H1 (cell line): Measurements from ENCODE around the gene MICU2. TPM values are rescaled to one million over a fixed set of nuclear protein-coding genes. Genes with fewer than 3 reads are reported as not detected.

ENCODE experiments used
- CTCF ChIA-PET: fragments of 300-600 bp; sonication (Branson Sonifier 250); formaldehyde crosslinking; loops from one replicate; lab custom pipeline; 2021; ENCODE audit not compliant: partially characterized antibody; lab: Charles Lee
- POLR2A ChIA-PET: fragments of 300-600 bp; sonication (Branson Sonifier 250); formaldehyde crosslinking; loops from one replicate; lab custom pipeline; 2021; ENCODE audit warnings: inconsistent platforms; ENCODE audit not compliant: partially characterized antibody; lab: Charles Lee
- DNase-seq, 2 experiments: peaks; one replicate each; pipeline versions ENCODE4 v3.0.0 to v3.0.0-alpha.2; 2010 to 2022; ENCODE audit warnings: low spot score in 2 of 2, low read depth in 1 of 2, mixed read lengths in 1 of 2
- FAIRE-seq: peaks from 2 replicates; lab custom pipeline; 2011; peaks lifted over from hg19 to GRCh38; lab: Jason Lieb, UNC
- H2AFZ ChIP-seq: 2 replicates; pipeline ENCODE4 v1.8.1; 2012; ENCODE audit warnings: low read length, inconsistent platforms
- H2AK5ac ChIP-seq: 2 replicates; pipeline ENCODE4 v1.6.1; 2013; ENCODE audit warnings: low read depth, low read length
- H2BK120ac ChIP-seq: replicated peaks from 2 replicates; pipeline ENCODE3; 2013; ENCODE audit warnings: low read depth, low read length, inconsistent platforms
- H2BK12ac ChIP-seq: 2 replicates; pipeline ENCODE4 v1.6.1; 2013; ENCODE audit warnings: low read depth, low read length
- H2BK15ac ChIP-seq: 2 replicates; pipeline ENCODE4 v1.6.1; 2013; ENCODE audit warnings: low read length
- H2BK20ac ChIP-seq: 2 replicates; pipeline ENCODE4 v1.6.1; 2013; ENCODE audit warnings: low read length
- H2BK5ac ChIP-seq: 2 replicates; pipeline ENCODE4 v1.6.1; 2013; ENCODE audit warnings: low read depth, low read length
- H3K14ac ChIP-seq: 2 replicates; pipeline ENCODE4 v1.6.1; 2013; ENCODE audit warnings: inconsistent platforms; ENCODE audit not compliant: insufficient read length
- H3K18ac ChIP-seq: 2 replicates; pipeline ENCODE4 v1.6.1; 2013; ENCODE audit warnings: low read length; ENCODE audit errors: extremely low read depth
- H3K23ac ChIP-seq: 2 replicates; pipeline ENCODE4 v1.6.1; 2013; ENCODE audit warnings: inconsistent platforms; ENCODE audit not compliant: insufficient read length
- H3K23me2 ChIP-seq: 2 replicates; pipeline ENCODE4 v1.6.1; 2013; ENCODE audit warnings: low read depth, low read length
- H3K27ac ChIP-seq: 2 replicates; pipeline ENCODE4 v1.6.1; 2011; ENCODE audit warnings: low read depth, low read length, inconsistent platforms
- H3K27me3 ChIP-seq, 4 experiments: replicated peaks in 1 of 4; 1 replicate in 1 of 4; 2 replicates in 3 of 4; pipeline versions ENCODE4 v1.6.1 to v1.8.1; 2011 to 2013; ENCODE audit warnings: low read length in 3 of 4, mild to moderate bottlenecking in 3 of 4, inconsistent platforms in 2 of 4, mixed read lengths in 2 of 4, moderate library complexity in 1 of 4; ENCODE audit not compliant: control insufficient read depth in 3 of 4, insufficient read depth in 3 of 4; ENCODE audit errors: extremely low read depth in 1 of 4
- H3K36me3 ChIP-seq, 4 experiments: 2 replicates each; pipeline versions ENCODE4 v1.6.1 to v1.8.1; 2011 to 2013; ENCODE audit warnings: mild to moderate bottlenecking in 4 of 4, low read length in 3 of 4, moderate library complexity in 2 of 4, control low read depth in 1 of 4, inconsistent platforms in 1 of 4; ENCODE audit not compliant: insufficient read depth in 4 of 4, control insufficient read depth in 2 of 4
- H3K4ac ChIP-seq: replicated peaks from 2 replicates; pipeline ENCODE3; 2013; ENCODE audit warnings: low read length, low read depth, mixed read lengths, inconsistent platforms; ENCODE audit not compliant: insufficient read length
- H3K4me1 ChIP-seq, 4 experiments: replicated peaks in 1 of 4; 1 replicate in 1 of 4; 2 replicates in 3 of 4; pipeline versions ENCODE4 v1.6.1 to v1.8.1; 2011 to 2013; ENCODE audit warnings: low read length in 3 of 4, inconsistent platforms in 2 of 4, mixed read lengths in 1 of 4; ENCODE audit not compliant: insufficient read depth in 4 of 4, control insufficient read depth in 3 of 4
- H3K4me2 ChIP-seq, 2 experiments: 2 replicates each; pipeline versions ENCODE4 v1.6.1 to v1.8.1; 2011 to 2013; ENCODE audit warnings: low read depth in 2 of 2, low read length in 2 of 2, control low read depth in 1 of 2, inconsistent platforms in 1 of 2, mild to moderate bottlenecking in 1 of 2; ENCODE audit not compliant: insufficient read depth in 1 of 2
- H3K4me3 ChIP-seq, 4 experiments: fragments of 200-600, 300-600 bp in 1 of 4; sonication (generic), shearing (Covaris generic), sonication (Bioruptor Twin) in 1 of 4; 2 replicates each; pipeline versions ENCODE4 v1.5.1 to v1.8.1; 2011 to 2016; ENCODE audit warnings: low read length in 4 of 4, low read depth in 3 of 4, control low read depth in 2 of 4, inconsistent platforms in 2 of 4, mild to moderate bottlenecking in 2 of 4, mixed read lengths in 1 of 4, moderate library complexity in 1 of 4; ENCODE audit not compliant: insufficient read depth in 2 of 4; ENCODE audit errors: extremely low read depth in 1 of 4
- H3K56ac ChIP-seq: replicated peaks from 2 replicates; pipeline ENCODE3; 2013; ENCODE audit warnings: low read depth, mild to moderate bottlenecking, mixed read lengths, low read length, inconsistent platforms; ENCODE audit not compliant: insufficient read length
- H3K79me1 ChIP-seq: 2 replicates; pipeline ENCODE4 v1.6.1; 2013; ENCODE audit warnings: low read depth, low read length, control low read depth
- H3K79me2 ChIP-seq, 2 experiments: 2 replicates each; pipeline versions ENCODE4 v1.6.1 to v1.8.1; 2012 to 2013; ENCODE audit warnings: low read length in 2 of 2, mild to moderate bottlenecking in 2 of 2, inconsistent platforms in 1 of 2; ENCODE audit not compliant: insufficient read depth in 2 of 2, control insufficient read depth in 1 of 2
- H3K9ac ChIP-seq, 4 experiments: replicated peaks in 1 of 4; 1 replicate in 1 of 4; 2 replicates in 3 of 4; pipeline versions ENCODE4 v1.6.1 to v1.8.1; 2011 to 2013; ENCODE audit warnings: low read depth in 3 of 4, low read length in 3 of 4, control low read depth in 2 of 4, mild to moderate bottlenecking in 2 of 4, moderate library complexity in 2 of 4, inconsistent platforms in 1 of 4; ENCODE audit errors: extremely low read depth in 1 of 4
- H3K9me3 ChIP-seq, 2 experiments: 2 replicates each; pipeline versions ENCODE4 v1.6.1 to v1.8.1; 2012 to 2013; ENCODE audit warnings: mild to moderate bottlenecking in 2 of 2, moderate library complexity in 2 of 2, control low read depth in 1 of 2, inconsistent platforms in 1 of 2, low read depth in 1 of 2, low read length in 1 of 2, mixed read lengths in 1 of 2; ENCODE audit not compliant: insufficient read depth in 2 of 2
- H4K20me1 ChIP-seq, 2 experiments: replicated peaks in 1 of 2; 2 replicates each; pipeline versions ENCODE3 to v1.8.1; 2011 to 2013; ENCODE audit warnings: inconsistent platforms in 2 of 2, low read length in 2 of 2, mild to moderate bottlenecking in 1 of 2; ENCODE audit not compliant: insufficient read depth in 2 of 2, control insufficient read depth in 1 of 2
- H4K5ac ChIP-seq: 2 replicates; pipeline ENCODE4 v1.6.1; 2013; ENCODE audit warnings: low read length, low read depth, mixed read lengths, inconsistent platforms; ENCODE audit not compliant: insufficient read length
- H4K8ac ChIP-seq: 2 replicates; pipeline ENCODE4 v1.8.0; 2013; ENCODE audit warnings: mild to moderate bottlenecking, moderate library complexity, low read length, inconsistent platforms; ENCODE audit not compliant: insufficient read depth; ENCODE audit errors: extremely low read depth
- H4K91ac ChIP-seq: replicated peaks from 2 replicates; pipeline ENCODE3; 2013; ENCODE audit warnings: low read length, mixed read lengths, inconsistent platforms; ENCODE audit not compliant: insufficient read length
- HDAC2 ChIP-seq, 2 experiments: fragments of 300-600 bp in 1 of 2; sonication (generic) in 1 of 2; IDR thresholded peaks; 2 replicates each; pipeline ENCODE4 v1.6.1; 2011 to 2012; ENCODE audit warnings: low read depth in 2 of 2, low read length in 2 of 2, mild to moderate bottlenecking in 2 of 2, moderate library complexity in 2 of 2, borderline replicate concordance in 1 of 2, inconsistent platforms in 1 of 2
- HDAC6 ChIP-seq: IDR thresholded peaks from one replicate; pipeline ENCODE4 v1.7.1; 2012; ENCODE audit warnings: low read depth, mild to moderate bottlenecking, inconsistent platforms, low read length, moderate library complexity
- KDM4A ChIP-seq: IDR thresholded peaks from one replicate; pipeline ENCODE4 v1.7.1; 2012; ENCODE audit warnings: low read depth, mild to moderate bottlenecking, moderate library complexity, low read length, inconsistent platforms; ENCODE audit not compliant: severe bottlenecking
- TAF1 ChIP-seq: IDR thresholded peaks from 2 replicates; pipeline ENCODE4 v1.6.1; 2011; ENCODE audit warnings: mild to moderate bottlenecking, low read depth, low read length
- TCF12 ChIP-seq: IDR thresholded peaks from 2 replicates; pipeline ENCODE4 v1.6.1; 2011; ENCODE audit warnings: low read depth, mild to moderate bottlenecking, low read length
- TEAD4 ChIP-seq: IDR thresholded peaks from 2 replicates; pipeline ENCODE4 v1.6.1; 2012; ENCODE audit warnings: low read depth, low read length, inconsistent platforms, mixed read lengths
- WGBS, 2 experiments: shearing (Covaris generic) in 1 of 2; methylation state at CpG; one replicate each; pipeline versions ENCODE4 v1.1.6 to v1.1.7; 2013 to 2015; ENCODE audit warnings: low lambda C conversion rate in 2 of 2, mixed read lengths in 2 of 2, inconsistent platforms in 1 of 2, low coverage in 1 of 2, missing lambda C conversion rate in 1 of 2; ENCODE audit not compliant: insufficient replicate concordance in 2 of 2, insufficient coverage in 1 of 2, insufficient read length in 1 of 2; ENCODE audit errors: extremely low coverage in 1 of 2, missing lambda C conversion rate in 1 of 2; 5-methylcytosine and 5-hydroxymethylcytosine counted together
- polyA plus RNA-seq, 7 experiments: library from polyadenylated mRNA; depleted of rRNA in 3 of 7; stranded (reverse) in 5 of 7; unstranded in 2 of 7; fragments of >200 nt in 5 of 7; fragments of 200-250 nt in 2 of 7; gene quantifications; 1 replicate in 5 of 7; 2 replicates in 1 of 7; 4 replicates in 1 of 7; pipeline versions ENCODE4 v1.2.1 to v1.2.3, GENCODE V29; 2011 to 2013; ENCODE audit warnings: missing spikeins in 2 of 7, mixed read lengths in 2 of 7
- total RNA-seq: library from RNA; stranded (reverse); fragmentation: NEBNext Ultra II Directional; extraction: Animal tissue kit (Norgen Biotek cat#: 25700); gene quantifications from 2 replicates; pipeline ENCODE4 v1.2.1, GENCODE V29; 2021

MICU2 gene
- total and polyA plus RNA-seq, 2 of the 8 experiments (the other 6 are each of a cell fraction or from before 2014, with no cell fraction given), result 34.6 to 36.5 TPM

GRCh38 chr13:21531455-21531854 is 72.5 kb downstream of the MICU2 start:
- POLR2A ChIA-PET, result interaction anchor here (1.3 kb wide), 1 partner anchor 9 kb away, joined by 3 read pairs; no protein-coding TSS in a partner anchor
- H2AK5ac ChIP-seq, result no peak overlapping the region

More at GRCh38 chr13:21531455-21531854, 72.5 kb downstream of the MICU2 start:
- Histone ChIP-seq H3K9ac (no peak overlapping the region), H3K4me1 (no peaks in the 10 kb centered on the region), H2BK120ac (no peak overlapping the region), H3K23ac (no peak overlapping the region), H4K5ac (no peak overlapping the region), H4K8ac (no peak overlapping the region), H2BK15ac (no peak overlapping the region), H3K23me2 (no peaks in the 10 kb centered on the region), H3K14ac (no peak overlapping the region), H3K79me1 (no peaks in the 10 kb centered on the region), H4K91ac (no peak overlapping the region), H3K9me3 (no peaks in the 10 kb centered on the region), H3K4ac (no peak overlapping the region), H2BK5ac (no peak overlapping the region), H2AFZ (no peak overlapping the region), H3K4me2 (no peak overlapping the region), H3K27ac (no peak overlapping the region), H3K79me2 (no peaks in the 10 kb centered on the region), H2BK12ac (no peak overlapping the region), H3K56ac (no peak overlapping the region), H2BK20ac (no peak overlapping the region), H3K27me3 (no peaks in the 10 kb centered on the region), H4K20me1 (no peaks in the 10 kb centered on the region), H3K4me3 (no peak overlapping the region), H3K36me3 (no peaks in the 10 kb centered on the region), H3K18ac (no peak overlapping the region)
- TF ChIP-seq HDAC6 (no peak), TAF1 (no peak), HDAC2 (IDR thresholded peaks at IDR 0.05; ENCODE audit: borderline replicate concordance in 1 of 2, low read depth in 2 of 2, low read length in 2 of 2) (no peak), KDM4A (no peak), TCF12 (no peak), TEAD4 (no peak)
- no peak for DNase-seq
- WGBS, 2 experiments, result 93% methylated on average over 5 of the region's 5 CpGs; no CpG with 5 or more reads in 1 of the 2 experiments
- CTCF ChIA-PET, result interaction anchor here (0.6 to 0.9 kb wide), 2 partner anchors 9 to 41 kb away, joined by 3 read pairs; no protein-coding TSS in a partner anchor
- FAIRE-seq, result no peak
